Loucy (cell line): ENCODE data around the gene ZNF132.

Experiments
- EZH2phosphoT487 ChIP-seq: fragments of 200-600 bp; IDR thresholded peaks from 2 replicates; pipeline ENCODE4 v1.6.1; 2018; ENCODE audit warnings: antibody characterized with exemption, mild to moderate bottlenecking, moderate library complexity, borderline replicate concordance
- TF ChIP-seq, protein P1 (sequence below): fragments of 200-600 bp; sonication (generic); conservative IDR thresholded peaks from 2 replicates; pipeline ENCODE4 v1.5.1; 2014; ENCODE audit warnings: mild to moderate bottlenecking, antibody characterized with exemption, low read length

GRCh38 chr19:58400316-58400915 lies 39.5 kb downstream of the ZNF132 start:
- TF ChIP-seq, protein P1, sequence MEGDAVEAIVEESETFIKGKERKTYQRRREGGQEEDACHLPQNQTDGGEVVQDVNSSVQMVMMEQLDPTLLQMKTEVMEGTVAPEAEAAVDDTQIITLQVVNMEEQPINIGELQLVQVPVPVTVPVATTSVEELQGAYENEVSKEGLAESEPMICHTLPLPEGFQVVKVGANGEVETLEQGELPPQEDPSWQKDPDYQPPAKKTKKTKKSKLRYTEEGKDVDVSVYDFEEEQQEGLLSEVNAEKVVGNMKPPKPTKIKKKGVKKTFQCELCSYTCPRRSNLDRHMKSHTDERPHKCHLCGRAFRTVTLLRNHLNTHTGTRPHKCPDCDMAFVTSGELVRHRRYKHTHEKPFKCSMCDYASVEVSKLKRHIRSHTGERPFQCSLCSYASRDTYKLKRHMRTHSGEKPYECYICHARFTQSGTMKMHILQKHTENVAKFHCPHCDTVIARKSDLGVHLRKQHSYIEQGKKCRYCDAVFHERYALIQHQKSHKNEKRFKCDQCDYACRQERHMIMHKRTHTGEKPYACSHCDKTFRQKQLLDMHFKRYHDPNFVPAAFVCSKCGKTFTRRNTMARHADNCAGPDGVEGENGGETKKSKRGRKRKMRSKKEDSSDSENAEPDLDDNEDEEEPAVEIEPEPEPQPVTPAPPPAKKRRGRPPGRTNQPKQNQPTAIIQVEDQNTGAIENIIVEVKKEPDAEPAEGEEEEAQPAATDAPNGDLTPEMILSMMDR: no peak
- no peak for TF ChIP-seq EZH2phosphoT487
